ENCODE data around the gene ZNF548. TPM values are rescaled to one million over a fixed set of nuclear protein-coding genes. Genes with fewer than 3 reads are reported as not detected.

Gene ZNF548
- total and polyA plus RNA-seq, 9 donors: 13.4 to 28.2 (median 23.7) TPM

DNA sequence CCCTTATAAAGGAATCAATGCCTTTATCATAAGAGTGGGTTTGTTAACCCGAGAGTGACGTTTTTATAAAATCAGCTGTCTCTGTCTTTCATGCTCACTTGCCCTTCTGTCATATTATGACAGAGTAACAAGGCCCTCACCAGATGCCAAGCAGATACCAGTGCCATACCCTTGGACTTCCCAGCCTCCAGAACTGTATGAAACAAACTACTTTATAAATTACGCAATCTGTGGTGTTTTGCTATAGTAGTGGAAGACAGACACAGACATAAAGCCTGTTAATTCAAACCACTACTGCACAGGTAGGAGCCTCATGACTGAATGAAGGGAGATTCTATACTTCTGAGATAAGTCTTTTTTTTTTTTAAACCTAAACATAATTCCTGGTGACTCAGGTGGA lies 62.7 kb downstream of the ZNF548 start:
- Histone ChIP-seq H3K27me3 (no peaks in the 10 kb centered on the region), H3K4me3 (no peak overlapping the region), H3K27ac (no peak overlapping the region), H3K36me3 (no peaks in the 10 kb centered on the region), H3K9me3 (peaks cover 0 to 43% of the 10 kb centered on the region in 2 donors), H3K4me1 (ENCODE audit: insufficient read depth) (no peaks in the 10 kb centered on the region)
- intact Hi-C loops (cut with DNase I): no loop called here
- 93 to 95% (median 95%) methylated on average over 3 of the region's 3 CpGs for WGBS, 3 donors
- DNase-seq: no peak
- TF ChIP-seq EP300 (IDR thresholded peaks at IDR 0.05) (no peak), POLR2A (IDR thresholded peaks at IDR 0.05) (no peak)
- TF ChIP-seq, protein P1, sequence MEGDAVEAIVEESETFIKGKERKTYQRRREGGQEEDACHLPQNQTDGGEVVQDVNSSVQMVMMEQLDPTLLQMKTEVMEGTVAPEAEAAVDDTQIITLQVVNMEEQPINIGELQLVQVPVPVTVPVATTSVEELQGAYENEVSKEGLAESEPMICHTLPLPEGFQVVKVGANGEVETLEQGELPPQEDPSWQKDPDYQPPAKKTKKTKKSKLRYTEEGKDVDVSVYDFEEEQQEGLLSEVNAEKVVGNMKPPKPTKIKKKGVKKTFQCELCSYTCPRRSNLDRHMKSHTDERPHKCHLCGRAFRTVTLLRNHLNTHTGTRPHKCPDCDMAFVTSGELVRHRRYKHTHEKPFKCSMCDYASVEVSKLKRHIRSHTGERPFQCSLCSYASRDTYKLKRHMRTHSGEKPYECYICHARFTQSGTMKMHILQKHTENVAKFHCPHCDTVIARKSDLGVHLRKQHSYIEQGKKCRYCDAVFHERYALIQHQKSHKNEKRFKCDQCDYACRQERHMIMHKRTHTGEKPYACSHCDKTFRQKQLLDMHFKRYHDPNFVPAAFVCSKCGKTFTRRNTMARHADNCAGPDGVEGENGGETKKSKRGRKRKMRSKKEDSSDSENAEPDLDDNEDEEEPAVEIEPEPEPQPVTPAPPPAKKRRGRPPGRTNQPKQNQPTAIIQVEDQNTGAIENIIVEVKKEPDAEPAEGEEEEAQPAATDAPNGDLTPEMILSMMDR (IDR thresholded peaks at IDR 0.05): no peak

Other genes with a start within 250 kb of the ZNF548 start
- not detected for gene ZIM3, start 244.7 kb upstream of the ZNF548 start, total RNA-seq
- gene ZIM3, start 244.7 kb upstream of the ZNF548 start, polyA plus RNA-seq: not detected
- not detected for gene DUXA, start 222.4 kb upstream of the ZNF548 start, total RNA-seq
- gene DUXA, start 222.4 kb upstream of the ZNF548 start, polyA plus RNA-seq: not detected
- 10 to 100 TPM; 28.6 to 56.6 (median 46.4) TPM for gene ZNF264, start 198.4 kb upstream of the ZNF548 start, total RNA-seq
- 10 to 100 TPM in 1 of 2 donors, 1 to 10 TPM in 1; 7.0 to 18.6 TPM for gene ZNF264, start 198.4 kb upstream of the ZNF548 start, polyA plus RNA-seq
- under 1 TPM in 4 of 7 donors, not detected in 3; 0.60 to 0.87 (median 0.79) TPM for gene AURKC, start 158.8 kb upstream of the ZNF548 start, total RNA-seq
- 1 to 10 TPM in 1 of 2 donors, under 1 TPM in 1; 0.45 to 1.9 TPM for gene AURKC, start 158.8 kb upstream of the ZNF548 start, polyA plus RNA-seq
- 10 to 100 TPM; 10.8 to 27.8 (median 19.4) TPM for gene ZNF805, start 149.2 kb upstream of the ZNF548 start, total RNA-seq
- gene ZNF805, start 149.2 kb upstream of the ZNF548 start, polyA plus RNA-seq: 1 to 10 TPM; 1.7 to 4.5 TPM
- gene ZNF460, start 109.4 kb upstream of the ZNF548 start, total RNA-seq: 100 to 1,000 TPM in 1 of 7 donors, 10 to 100 TPM in 6; 57.2 to 103 (median 68.6) TPM
- 1 to 10 TPM; 3.0 to 4.4 TPM for gene ZNF460, start 109.4 kb upstream of the ZNF548 start, polyA plus RNA-seq
- gene ZNF543, start 69.4 kb upstream of the ZNF548 start, total RNA-seq: 10 to 100 TPM in 4 of 7 donors, 1 to 10 TPM in 3; 4.9 to 12.9 (median 10.5) TPM
- 1 to 10 TPM; 4.0 to 4.9 TPM for gene ZNF543, start 69.4 kb upstream of the ZNF548 start, polyA plus RNA-seq
- 10 to 100 TPM in 3 of 7 donors, 1 to 10 TPM in 4; 3.0 to 13.0 (median 9.1) TPM for gene ZNF304, start 38.6 kb upstream of the ZNF548 start, total RNA-seq
- gene ZNF304, start 38.6 kb upstream of the ZNF548 start, polyA plus RNA-seq: 10 to 100 TPM in 1 of 2 donors, 1 to 10 TPM in 1; 4.8 to 12.5 TPM
- 10 to 100 TPM in 6 of 7 donors, 1 to 10 TPM in 1; 9.1 to 23.6 (median 11.6) TPM for gene TRAPPC2B, start 26.3 kb upstream of the ZNF548 start, total RNA-seq
- 10 to 100 TPM; 10.3 to 25.1 TPM for gene TRAPPC2B, start 26.3 kb upstream of the ZNF548 start, polyA plus RNA-seq
- 1 to 10 TPM; 1.2 to 4.7 (median 3.0) TPM for gene ZNF547, start 26.3 kb upstream of the ZNF548 start, total RNA-seq
- 1 to 10 TPM; 1.8 to 2.9 TPM for gene ZNF547, start 26.3 kb upstream of the ZNF548 start, polyA plus RNA-seq
- 10 to 100 TPM in 6 of 7 donors, 1 to 10 TPM in 1; 5.4 to 22.4 (median 18.7) TPM for gene ZNF17, start 21.3 kb downstream of the ZNF548 start, total RNA-seq
- 1 to 10 TPM; 6.3 to 7.2 TPM for gene ZNF17, start 21.3 kb downstream of the ZNF548 start, polyA plus RNA-seq
- gene ZNF749, start 45.5 kb downstream of the ZNF548 start, total RNA-seq: 10 to 100 TPM in 4 of 7 donors, 1 to 10 TPM in 3; 7.5 to 21.7 (median 10.8) TPM
- 10 to 100 TPM in 1 of 2 donors, 1 to 10 TPM in 1; 4.0 to 12.9 TPM for gene ZNF749, start 45.5 kb downstream of the ZNF548 start, polyA plus RNA-seq
- gene VN1R1, start 67.3 kb downstream of the ZNF548 start, total RNA-seq: 1 to 10 TPM in 5 of 7 donors, under 1 TPM in 2; 0.60 to 2.2 (median 1.3) TPM
- gene VN1R1, start 67.3 kb downstream of the ZNF548 start, polyA plus RNA-seq: under 1 TPM; 0.38 to 0.50 TPM
- 10 to 100 TPM in 6 of 7 donors, 1 to 10 TPM in 1; 6.5 to 23.0 (median 15.8) TPM for gene ZNF772, start 87.7 kb downstream of the ZNF548 start, total RNA-seq
- 1 to 10 TPM; 3.3 to 6.8 TPM for gene ZNF772, start 87.7 kb downstream of the ZNF548 start, polyA plus RNA-seq
- gene ZNF419, start 97.9 kb downstream of the ZNF548 start, total RNA-seq: 10 to 100 TPM in 6 of 7 donors, 1 to 10 TPM in 1; 6.8 to 14.7 (median 12.1) TPM
- gene ZNF419, start 97.9 kb downstream of the ZNF548 start, polyA plus RNA-seq: 1 to 10 TPM; 7.2 to 8.5 TPM
- 10 to 100 TPM in 4 of 7 donors, 1 to 10 TPM in 3; 8.1 to 16.3 (median 10.5) TPM for gene ZNF773, start 110.1 kb downstream of the ZNF548 start, total RNA-seq
- 1 to 10 TPM; 6.8 to 8.6 TPM for gene ZNF773, start 110.1 kb downstream of the ZNF548 start, polyA plus RNA-seq
- gene ZNF549, start 137.5 kb downstream of the ZNF548 start, total RNA-seq: 10 to 100 TPM in 4 of 7 donors, 1 to 10 TPM in 3; 3.9 to 11.9 (median 10.1) TPM
- gene ZNF549, start 137.5 kb downstream of the ZNF548 start, polyA plus RNA-seq: 1 to 10 TPM; 4.0 to 8.1 TPM
- 10 to 100 TPM in 5 of 7 donors, 1 to 10 TPM in 2; 6.7 to 17.1 (median 11.4) TPM for gene ZNF550, start 170.0 kb downstream of the ZNF548 start, total RNA-seq
- 1 to 10 TPM; 6.8 to 7.3 TPM for gene ZNF550, start 170.0 kb downstream of the ZNF548 start, polyA plus RNA-seq
- gene ZNF416, start 189.1 kb downstream of the ZNF548 start, total RNA-seq: 10 to 100 TPM in 1 of 7 donors, 1 to 10 TPM in 6; 2.2 to 10.9 (median 7.6) TPM
- 1 to 10 TPM; 3.9 to 9.2 TPM for gene ZNF416, start 189.1 kb downstream of the ZNF548 start, polyA plus RNA-seq
- 10 to 100 TPM in 1 of 7 donors, 1 to 10 TPM in 6; 3.4 to 10.2 (median 8.4) TPM for gene ZIK1, start 194.3 kb downstream of the ZNF548 start, total RNA-seq
- gene ZIK1, start 194.3 kb downstream of the ZNF548 start, polyA plus RNA-seq: 1 to 10 TPM; 5.5 to 5.7 TPM
- gene ZNF530, start 210.0 kb downstream of the ZNF548 start, total RNA-seq: 1 to 10 TPM; 2.5 to 8.9 (median 3.6) TPM
- 1 to 10 TPM; 2.0 to 2.2 TPM for gene ZNF530, start 210.0 kb downstream of the ZNF548 start, polyA plus RNA-seq
- 10 to 100 TPM; 13.4 to 22.9 (median 22.2) TPM for gene ZNF134, start 224.4 kb downstream of the ZNF548 start, total RNA-seq
- 10 to 100 TPM in 1 of 2 donors, 1 to 10 TPM in 1; 9.2 to 12.6 TPM for gene ZNF134, start 224.4 kb downstream of the ZNF548 start, polyA plus RNA-seq
- 10 to 100 TPM in 6 of 7 donors, 1 to 10 TPM in 1; 8.3 to 16.7 (median 12.0) TPM for gene ZNF211, start 243.3 kb downstream of the ZNF548 start, total RNA-seq
- 10 to 100 TPM in 1 of 2 donors, 1 to 10 TPM in 1; 8.4 to 16.3 TPM for gene ZNF211, start 243.3 kb downstream of the ZNF548 start, polyA plus RNA-seq